Liver (tissue), 3 donors: ENCODE results near the gene SERINC5.

Experiments
- CTCF ChIP-seq: fragments of 150-350 bp; IDR thresholded peaks from 2 replicates; pipeline ENCODE4 v1.5.1; 2017; ENCODE audit warnings: improper control_type of control experiment, low read depth, low read length; ENCODE audit not compliant: missing input control
- EGR1 ChIP-seq, 2 donors: IDR thresholded peaks; 2 replicates each; pipeline ENCODE4 v1.6.1; 2016 to 2018; ENCODE audit warnings: antibody characterized with exemption in 2 of 2, low read depth in 2 of 2
- FOXA2 ChIP-seq: IDR thresholded peaks from 2 replicates; pipeline ENCODE4 v1.6.1; 2016; ENCODE audit warnings: antibody characterized with exemption
- GABPA ChIP-seq, 2 donors: IDR thresholded peaks in 1 of 2; conservative IDR thresholded peaks in 1 of 2; 2 replicates each; pipeline ENCODE4 v1.6.1; 2016; ENCODE audit warnings: antibody characterized with exemption in 2 of 2, mild to moderate bottlenecking in 1 of 2, moderate library complexity in 1 of 2
- JUND ChIP-seq, 2 donors: IDR thresholded peaks; 2 replicates each; pipeline ENCODE4 v1.6.1; 2016; ENCODE audit warnings: antibody characterized with exemption in 2 of 2
- NR2F2 ChIP-seq: IDR thresholded peaks from 2 replicates; pipeline ENCODE4 v1.6.1; 2016; ENCODE audit warnings: antibody characterized with exemption
- RAD21 ChIP-seq, 2 donors: IDR thresholded peaks; 2 replicates each; pipeline ENCODE4 v1.6.1; 2016; ENCODE audit warnings: antibody characterized with exemption in 2 of 2, mild to moderate bottlenecking in 2 of 2
- REST ChIP-seq: IDR thresholded peaks from 2 replicates; pipeline ENCODE4 v1.6.1; 2016; ENCODE audit warnings: antibody characterized with exemption, mild to moderate bottlenecking
- RXRA ChIP-seq, 2 donors: IDR thresholded peaks; 2 replicates each; pipeline ENCODE4 v1.6.1; 2017 to 2018; ENCODE audit warnings: antibody characterized with exemption in 2 of 2, mild to moderate bottlenecking in 1 of 2
- SP1 ChIP-seq: IDR thresholded peaks from 2 replicates; pipeline ENCODE4 v1.6.1; 2018; ENCODE audit warnings: antibody characterized with exemption, mild to moderate bottlenecking
- TAF1 ChIP-seq: conservative IDR thresholded peaks from 2 replicates; pipeline ENCODE4 v1.6.1; 2016; ENCODE audit warnings: antibody characterized with exemption, mild to moderate bottlenecking
- YY1 ChIP-seq: IDR thresholded peaks from 2 replicates; pipeline ENCODE4 v1.6.1; 2016; ENCODE audit warnings: antibody characterized with exemption, mild to moderate bottlenecking
- ZBTB33 ChIP-seq: IDR thresholded peaks from 2 replicates; pipeline ENCODE4 v1.6.1; 2016; ENCODE audit warnings: antibody characterized with exemption
- TF ChIP-seq, protein P1 (sequence below): IDR thresholded peaks from 2 replicates; pipeline ENCODE4 v1.6.1; 2016; ENCODE audit warnings: antibody characterized with exemption
- donor health status: healthy.
- donor health status: healthy.

DNA sequence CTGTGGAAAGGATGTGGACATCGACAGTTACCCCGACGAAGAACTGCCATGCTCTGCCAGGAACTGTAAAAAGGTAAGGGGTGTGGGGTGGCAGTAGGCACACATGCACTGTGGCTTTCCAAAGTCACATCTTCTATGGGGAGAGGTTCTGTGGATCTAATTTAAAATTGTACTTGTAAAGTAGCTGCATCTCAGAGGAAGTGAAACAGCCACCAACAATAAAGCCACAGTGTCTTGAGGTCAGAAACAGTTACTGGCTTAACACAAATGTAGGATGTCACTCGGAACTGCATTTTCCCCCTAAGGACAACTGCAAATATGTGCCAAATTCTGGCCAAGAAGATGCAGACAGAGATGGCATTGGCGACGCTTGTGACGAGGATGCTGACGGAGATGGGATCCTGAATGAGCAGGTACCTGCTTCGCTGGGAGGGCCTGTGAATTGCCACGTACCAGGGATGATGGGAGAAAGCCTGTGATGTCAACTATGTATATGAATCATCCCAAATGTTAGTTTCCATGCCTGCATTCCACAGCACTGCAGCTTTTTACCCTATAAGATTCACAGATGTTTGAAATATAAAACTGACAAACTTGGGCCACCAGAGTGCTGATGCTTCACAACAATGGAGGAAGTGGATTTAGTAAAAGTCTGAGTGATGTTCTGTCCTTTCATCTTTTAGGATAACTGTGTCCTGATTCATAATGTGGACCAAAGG lies 185.4 kb downstream of the SERINC5 start:
- TF ChIP-seq CTCF = no peak
- TF ChIP-seq YY1 = no peak
- no peak for TF ChIP-seq TAF1
- TF ChIP-seq, protein P1, sequence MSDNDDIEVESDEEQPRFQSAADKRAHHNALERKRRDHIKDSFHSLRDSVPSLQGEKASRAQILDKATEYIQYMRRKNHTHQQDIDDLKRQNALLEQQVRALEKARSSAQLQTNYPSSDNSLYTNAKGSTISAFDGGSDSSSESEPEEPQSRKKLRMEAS = no peak
- TF ChIP-seq SP1 = no peak
- TF ChIP-seq REST = no peak
- no peak for TF ChIP-seq GABPA (IDR thresholded peaks at IDR 0.05 in 1 of 2, conservative IDR thresholded peaks at IDR 0.05 in 1 of 2)
- TF ChIP-seq JUND (IDR thresholded peaks at IDR 0.05) = no peak
- TF ChIP-seq ZBTB33 = no peak
- TF ChIP-seq RAD21 (IDR thresholded peaks at IDR 0.05) = no peak
- TF ChIP-seq NR2F2 = no peak
- no peak for TF ChIP-seq FOXA2
- TF ChIP-seq EGR1 (IDR thresholded peaks at IDR 0.05; ENCODE audit: low read depth in 2 of 2) = no peak
- no peak for TF ChIP-seq RXRA (IDR thresholded peaks at IDR 0.05)
